DOHH2 (cell line): ENCODE data around the gene RNF222.

Experiments used
- H3F3A ChIP-seq: fragments of 200-600 bp; sonication (generic), shearing (Covaris generic); 2 replicates; pipeline ENCODE4 v1.6.0; 2016; ENCODE audit warnings: antibody characterized with exemption, mild to moderate bottlenecking; ENCODE audit not compliant: control insufficient read depth, insufficient read depth
- H3K27ac ChIP-seq: fragments of 200-600 bp; sonication (generic); 2 replicates; pipeline ENCODE4 v1.5.1; 2014; ENCODE audit warnings: low read depth, mild to moderate bottlenecking, low read length, moderate library complexity
- H3K27me3 ChIP-seq: fragments of 200-600 bp; sonication (generic); 2 replicates; pipeline ENCODE4 v1.6.1; 2014; ENCODE audit warnings: mild to moderate bottlenecking, low read length, mixed read lengths; ENCODE audit not compliant: control insufficient read depth
- H3K36me3 ChIP-seq: fragments of 200-600 bp; sonication (generic); 2 replicates; pipeline ENCODE4 v1.6.1; 2014; ENCODE audit warnings: mild to moderate bottlenecking, low read length, moderate library complexity, mixed read lengths; ENCODE audit not compliant: control insufficient read depth
- H3K4me1 ChIP-seq: fragments of 200-600 bp; sonication (generic); 2 replicates; pipeline ENCODE4 v1.6.1; 2014; ENCODE audit warnings: mild to moderate bottlenecking, low read length, mixed read lengths; ENCODE audit not compliant: control insufficient read depth
- H3K4me2 ChIP-seq: fragments of 200-600 bp; sonication (generic); 2 replicates; pipeline ENCODE4 v1.6.0; 2014; ENCODE audit warnings: mild to moderate bottlenecking, low read length, moderate library complexity
- H3K4me3 ChIP-seq: fragments of 200-600 bp; sonication (generic); 2 replicates; pipeline ENCODE4 v1.5.1; 2014; ENCODE audit warnings: mild to moderate bottlenecking, low read length, mixed read lengths
- H3K79me2 ChIP-seq: fragments of 200-600 bp; sonication (generic); 2 replicates; pipeline ENCODE4 v1.6.1; 2014; ENCODE audit warnings: mild to moderate bottlenecking, low read length, mixed read lengths; ENCODE audit not compliant: control insufficient read depth
- H3K9me2 ChIP-seq: fragments of 200-600 bp; sonication (generic); replicated peaks from 2 replicates; pipeline ENCODE4 v1.6.1; 2014; ENCODE audit warnings: mild to moderate bottlenecking, low read length, mixed read lengths; ENCODE audit not compliant: control insufficient read depth
- H3K9me3 ChIP-seq: fragments of 200-600 bp; sonication (generic); 2 replicates; pipeline ENCODE4 v1.6.1; 2014; ENCODE audit warnings: antibody characterized with exemption, low read length, mixed read lengths; ENCODE audit not compliant: control insufficient read depth, insufficient read depth
- H4K20me1 ChIP-seq: fragments of 200-600 bp; sonication (generic); 2 replicates; pipeline ENCODE4 v1.6.0; 2014; ENCODE audit warnings: low read depth, mild to moderate bottlenecking, antibody characterized with exemption, low read length, moderate library complexity; ENCODE audit not compliant: control insufficient read depth, insufficient read depth
- EZH2phosphoT487 ChIP-seq: fragments of 200-600 bp; sonication (generic); IDR thresholded peaks from 2 replicates; pipeline ENCODE4 v1.6.1; 2017; ENCODE audit warnings: borderline replicate concordance, mild to moderate bottlenecking, antibody characterized with exemption, low read length, moderate library complexity, mixed read lengths
- TF ChIP-seq, protein P1 (sequence below): fragments of 200-600 bp; sonication (generic); IDR thresholded peaks from one replicate; pipeline ENCODE4 v1.5.1; 2014; ENCODE audit warnings: antibody characterized with exemption, mild to moderate bottlenecking, low read depth, low read length; ENCODE audit not compliant: poor library complexity, severe bottlenecking

Gene RNF222

DNA sequence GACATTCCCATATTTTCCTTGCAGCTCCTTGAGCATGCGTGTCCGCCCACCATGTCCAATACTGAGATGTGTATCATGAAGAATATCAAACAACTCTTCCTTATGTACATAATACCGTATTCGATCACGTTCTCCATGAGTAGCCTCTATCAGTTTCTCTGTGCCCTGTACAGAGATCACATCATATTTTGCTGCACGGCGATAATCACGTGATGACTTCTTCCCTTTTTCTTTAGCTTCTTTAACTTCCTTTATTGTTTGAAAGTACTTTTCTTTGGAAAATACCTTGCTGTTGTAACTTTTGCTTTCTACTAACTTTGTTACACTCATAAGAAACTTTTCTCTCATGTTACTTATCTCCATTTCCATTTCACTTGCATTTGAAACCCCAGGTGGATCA is 27.7 kb downstream of the RNF222 start:
- Histone ChIP-seq H3K4me1 (peaks cover 4% of the 10 kb centered on the region; the same call in 1 of the 2 replicates), H3K27ac (no peak overlapping the region), H3K36me3 (peaks cover 3% of the 10 kb centered on the region; the same call in 1 of the 2 replicates), H3F3A (no peaks in the 10 kb centered on the region), H4K20me1 (no peaks in the 10 kb centered on the region), H3K9me3 (no peaks in the 10 kb centered on the region), H3K9me2 (no peaks in the 10 kb centered on the region), H3K4me2 (no peak overlapping the region), H3K79me2 (no peaks in the 10 kb centered on the region), H3K27me3 (no peaks in the 10 kb centered on the region), H3K4me3 (no peak overlapping the region)
- no peak for TF ChIP-seq EZH2phosphoT487
- TF ChIP-seq, protein P1, sequence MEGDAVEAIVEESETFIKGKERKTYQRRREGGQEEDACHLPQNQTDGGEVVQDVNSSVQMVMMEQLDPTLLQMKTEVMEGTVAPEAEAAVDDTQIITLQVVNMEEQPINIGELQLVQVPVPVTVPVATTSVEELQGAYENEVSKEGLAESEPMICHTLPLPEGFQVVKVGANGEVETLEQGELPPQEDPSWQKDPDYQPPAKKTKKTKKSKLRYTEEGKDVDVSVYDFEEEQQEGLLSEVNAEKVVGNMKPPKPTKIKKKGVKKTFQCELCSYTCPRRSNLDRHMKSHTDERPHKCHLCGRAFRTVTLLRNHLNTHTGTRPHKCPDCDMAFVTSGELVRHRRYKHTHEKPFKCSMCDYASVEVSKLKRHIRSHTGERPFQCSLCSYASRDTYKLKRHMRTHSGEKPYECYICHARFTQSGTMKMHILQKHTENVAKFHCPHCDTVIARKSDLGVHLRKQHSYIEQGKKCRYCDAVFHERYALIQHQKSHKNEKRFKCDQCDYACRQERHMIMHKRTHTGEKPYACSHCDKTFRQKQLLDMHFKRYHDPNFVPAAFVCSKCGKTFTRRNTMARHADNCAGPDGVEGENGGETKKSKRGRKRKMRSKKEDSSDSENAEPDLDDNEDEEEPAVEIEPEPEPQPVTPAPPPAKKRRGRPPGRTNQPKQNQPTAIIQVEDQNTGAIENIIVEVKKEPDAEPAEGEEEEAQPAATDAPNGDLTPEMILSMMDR, result no peak

DNA sequence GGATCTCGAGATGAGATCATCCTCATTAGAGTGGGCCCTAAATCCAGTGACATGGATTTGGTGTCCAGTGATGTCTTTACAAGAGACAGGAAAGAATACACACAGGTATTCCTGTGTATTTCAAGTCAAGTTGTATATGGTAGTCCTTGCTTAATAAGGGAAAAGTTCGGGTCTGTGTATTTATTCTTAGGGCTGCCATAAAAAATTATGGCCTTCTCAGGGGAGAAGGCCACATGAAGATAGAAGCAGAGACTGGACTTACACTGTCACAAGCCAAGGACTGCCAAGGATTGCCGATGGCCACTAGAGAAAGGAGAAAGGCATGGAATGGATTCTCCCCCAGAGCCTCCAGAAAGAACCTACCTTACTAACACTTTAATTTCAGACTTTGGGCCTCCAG is 29.4 kb downstream of the RNF222 start:
- H3K27me3 ChIP-seq, result no peaks in the 10 kb centered on the region
- no peak overlapping the region for H3K4me3 ChIP-seq
- H3K79me2 ChIP-seq, result no peaks in the 10 kb centered on the region
- no peak overlapping the region for H3K4me2 ChIP-seq
- H4K20me1 ChIP-seq, result no peaks in the 10 kb centered on the region
- no peaks in the 10 kb centered on the region for H3F3A ChIP-seq
- H3K9me2 ChIP-seq, result no peaks in the 10 kb centered on the region
- H3K4me1 ChIP-seq, result peaks cover 4% of the 10 kb centered on the region; the same call in 1 of the 2 replicates
- no peak for TF ChIP-seq EZH2phosphoT487
- TF ChIP-seq, protein P1, result no peak
- H3K27ac ChIP-seq, result no peak overlapping the region
- H3K9me3 ChIP-seq, result no peaks in the 10 kb centered on the region
- peaks cover 3% of the 10 kb centered on the region; the same call in 1 of the 2 replicates for H3K36me3 ChIP-seq

DNA sequence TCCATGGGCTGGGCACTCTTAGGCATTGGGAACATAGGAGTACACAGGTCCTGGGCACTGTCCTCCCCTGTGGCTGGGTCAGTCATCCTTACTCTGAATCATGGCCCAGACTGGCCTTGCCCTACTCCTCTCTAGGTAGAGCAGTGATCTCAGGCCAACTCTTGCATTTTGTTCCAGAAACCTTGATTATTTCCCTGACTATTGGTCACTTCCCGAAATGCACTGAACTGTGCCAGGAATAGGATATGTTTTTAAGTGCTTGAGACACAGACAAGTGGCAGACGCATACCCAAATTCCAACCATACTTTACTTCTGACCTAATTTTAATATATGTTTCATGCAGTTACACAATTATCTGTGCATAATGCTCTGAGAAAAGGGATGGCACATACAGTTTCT is 31.4 kb downstream of the RNF222 start:
- peaks cover 3% of the 10 kb centered on the region; the same call in 1 of the 2 replicates for H3K36me3 ChIP-seq
- no peak for TF ChIP-seq EZH2phosphoT487
- TF ChIP-seq, protein P1, result no peak
- no peak overlapping the region for H3K27ac ChIP-seq
- H3K27me3 ChIP-seq, result peaks cover 1% of the 10 kb centered on the region
- no peaks in the 10 kb centered on the region for H3K79me2 ChIP-seq
- no peaks in the 10 kb centered on the region for H3F3A ChIP-seq
- H3K4me1 ChIP-seq, result peaks cover 4% of the 10 kb centered on the region; the same call in 1 of the 2 replicates
- H3K4me2 ChIP-seq, result no peak overlapping the region
- no peak overlapping the region for H3K4me3 ChIP-seq
- H3K9me2 ChIP-seq, result no peaks in the 10 kb centered on the region
- no peaks in the 10 kb centered on the region for H4K20me1 ChIP-seq
- H3K9me3 ChIP-seq, result no peaks in the 10 kb centered on the region

DNA sequence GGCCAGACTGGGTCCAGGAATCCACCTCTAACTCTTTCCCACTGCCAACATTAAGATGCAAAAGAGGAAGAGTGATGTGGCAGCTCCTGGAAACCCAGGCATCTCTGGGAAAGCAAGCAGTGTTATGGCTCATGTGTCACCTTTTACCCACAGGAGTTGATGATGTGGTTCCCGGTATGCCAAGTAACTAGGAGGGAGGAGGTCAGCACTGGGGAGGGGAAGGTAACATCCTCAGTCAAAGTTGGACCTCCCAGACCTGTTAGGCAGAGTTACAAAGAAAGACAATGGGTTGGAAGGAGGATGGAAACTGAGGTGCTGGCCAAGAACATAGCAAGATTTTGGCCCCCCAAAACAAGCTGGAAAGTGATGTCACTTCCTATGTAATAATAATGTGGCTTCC is 32.5 kb downstream of the RNF222 start:
- no peaks in the 10 kb centered on the region for H3K9me2 ChIP-seq
- TF ChIP-seq EZH2phosphoT487, result no peak
- TF ChIP-seq, protein P1, result no peak
- H3F3A ChIP-seq, result no peaks in the 10 kb centered on the region
- H4K20me1 ChIP-seq, result no peaks in the 10 kb centered on the region
- H3K4me1 ChIP-seq, result peaks cover 3% of the 10 kb centered on the region; the same call in 1 of the 2 replicates
- no peaks in the 10 kb centered on the region for H3K9me3 ChIP-seq
- no peak overlapping the region for H3K4me2 ChIP-seq
- no peak overlapping the region for H3K4me3 ChIP-seq
- H3K27me3 ChIP-seq, result peaks cover 6% of the 10 kb centered on the region
- no peaks in the 10 kb centered on the region for H3K79me2 ChIP-seq
- no peak overlapping the region for H3K27ac ChIP-seq
- peaks cover 3% of the 10 kb centered on the region; the same call in 1 of the 2 replicates for H3K36me3 ChIP-seq
